Measurements from ENCODE around the gene TLR5. TPM values are rescaled to one million over a fixed set of nuclear protein-coding genes. Genes with fewer than 3 reads are reported as not detected.

TLR5 gene
- polyA plus RNA-seq, 1 donor (not counting 4 experiments of a cell fraction or from before 2014, with no cell fraction given), result 1.3 TPM

DNA sequence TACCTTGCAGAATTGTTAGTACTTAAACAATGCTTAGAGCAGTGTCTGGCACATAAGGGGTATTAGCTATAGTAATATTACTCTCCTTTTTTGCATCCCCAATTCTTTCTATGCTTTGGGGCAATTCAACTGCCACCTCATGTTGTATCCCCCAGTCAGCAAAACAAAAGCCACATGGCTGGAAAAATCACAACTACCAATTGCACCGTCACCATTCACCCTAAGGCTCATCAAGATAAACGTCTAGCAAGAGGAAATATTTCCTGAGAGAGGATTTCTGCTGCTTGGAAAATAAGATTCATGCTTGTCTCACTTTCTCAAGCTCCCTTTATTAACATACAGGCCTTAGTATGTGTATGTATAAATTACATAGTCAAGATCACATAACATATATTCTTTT lies 12.1 kb upstream of the TLR5 start:
- no peaks in the 10 kb centered on the region for H3K27me3 ChIP-seq (ENCODE audit: control insufficient read depth, extremely low read depth, insufficient read depth, low read length)
- DNase-seq (ENCODE audit: low read depth, low spot score), result no peak
- FAIRE-seq, result no peak
- H3K4me1 ChIP-seq (ENCODE audit: control insufficient read depth, extremely low read depth, insufficient read depth, low read length), result no peaks in the 10 kb centered on the region
- no peak overlapping the region for H2AFZ ChIP-seq (ENCODE audit: control insufficient read depth, low read length)
- H3K27ac ChIP-seq (ENCODE audit: control insufficient read depth, insufficient read depth, low read length), result no peak overlapping the region
- H3K36me3 ChIP-seq (ENCODE audit: control insufficient read depth in 2 of 2, extremely low read depth in 1 of 2, insufficient read depth in 2 of 2, low read length in 2 of 2), result no peaks in the 10 kb centered on the region
- no peak overlapping the region for H3K4me2 ChIP-seq (ENCODE audit: control insufficient read depth, extremely low read depth, insufficient read depth, low read depth, low read length)
- no peak overlapping the region for H3K4me3 ChIP-seq (ENCODE audit: control insufficient read depth in 2 of 3, extremely low read depth in 1 of 3, insufficient read depth in 2 of 3, low read depth in 1 of 3, low read length in 3 of 3)
- TF ChIP-seq EZH2 (IDR thresholded peaks at IDR 0.05; ENCODE audit: low read length) (no peak), CTCF (optimal IDR thresholded peaks at IDR 0.05 in 1 of 3, IDR thresholded peaks at IDR 0.05 in 1 of 3, conservative IDR thresholded peaks at IDR 0.05 in 1 of 3; ENCODE audit: extremely low read depth in 1 of 3, insufficient read depth in 2 of 3, low read length in 3 of 3) (no peak)
- no peak overlapping the region for H3K9ac ChIP-seq (ENCODE audit: control insufficient read depth, extremely low read depth, insufficient read depth, low read length)
- no peaks in the 10 kb centered on the region for H3K9me3 ChIP-seq (ENCODE audit: control insufficient read depth, low read depth, low read length)
- no peaks in the 10 kb centered on the region for H4K20me1 ChIP-seq (ENCODE audit: control insufficient read depth, extremely low read depth, insufficient read depth, low read length)
- no peaks in the 10 kb centered on the region for H3K9me1 ChIP-seq (ENCODE audit: control insufficient read depth, extremely low read depth, insufficient read depth, low read length)
- H3K79me2 ChIP-seq (ENCODE audit: control insufficient read depth, insufficient read depth, low read length), result no peaks in the 10 kb centered on the region
- dilution Hi-C loops (cut with MboI; ENCODE audit: extremely low pct_ligation_motif_present, low sequenced_read_pairs), result no loop called here

DNA sequence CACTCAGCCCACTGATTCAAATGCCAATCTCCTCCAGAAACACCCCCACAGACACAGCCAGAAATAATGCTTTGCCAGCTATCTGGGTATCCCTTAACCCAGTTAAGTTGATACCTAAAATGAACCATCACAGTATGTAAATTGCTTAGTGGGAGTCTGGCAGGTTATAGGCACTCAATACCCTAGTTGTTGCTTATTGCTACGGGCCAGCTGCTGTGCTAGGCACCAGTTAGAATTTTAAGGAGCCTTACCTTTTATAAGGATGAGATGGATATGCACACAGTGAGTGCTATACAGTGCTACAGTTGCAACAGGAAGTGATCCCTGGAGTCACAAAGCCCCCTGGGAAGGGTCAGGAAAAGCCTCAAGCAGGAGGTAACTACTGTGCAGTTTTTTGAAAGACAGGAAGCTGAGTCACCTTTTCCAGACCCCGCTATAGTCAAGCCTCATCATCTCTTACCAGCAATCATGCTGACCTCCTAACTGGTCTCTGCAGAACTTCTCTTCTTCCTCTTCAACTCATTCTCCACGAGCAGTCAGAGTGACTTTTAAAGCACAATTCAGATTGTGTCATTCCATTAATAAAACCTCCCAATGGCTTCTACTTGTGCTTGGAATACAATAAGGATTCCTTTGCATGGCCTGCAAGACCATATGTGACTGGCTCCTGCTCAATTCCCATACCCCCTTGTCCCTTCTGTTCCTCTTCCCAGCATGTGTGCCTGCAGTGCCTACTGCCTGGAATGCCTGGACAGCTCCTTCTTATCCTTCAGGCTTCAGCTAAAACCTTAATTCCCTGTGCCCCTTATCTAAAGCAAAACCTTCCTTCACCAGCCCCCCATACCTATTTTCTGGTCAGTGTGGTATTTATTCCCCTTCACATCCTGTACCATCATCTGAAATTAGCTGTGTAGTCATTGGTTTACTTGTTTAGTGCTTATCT lies 10.4 kb upstream of the TLR5 start:
- Histone ChIP-seq H3K4me1 (ENCODE audit: control insufficient read depth, extremely low read depth, insufficient read depth, low read length) (no peaks in the 10 kb centered on the region), H2AFZ (ENCODE audit: control insufficient read depth, low read length) (no peak overlapping the region), H4K20me1 (ENCODE audit: control insufficient read depth, extremely low read depth, insufficient read depth, low read length) (no peaks in the 10 kb centered on the region), H3K27ac (ENCODE audit: control insufficient read depth, insufficient read depth, low read length) (no peak overlapping the region), H3K9ac (ENCODE audit: control insufficient read depth, extremely low read depth, insufficient read depth, low read length) (no peak overlapping the region), H3K9me1 (ENCODE audit: control insufficient read depth, extremely low read depth, insufficient read depth, low read length) (no peaks in the 10 kb centered on the region), H3K27me3 (ENCODE audit: control insufficient read depth, extremely low read depth, insufficient read depth, low read length) (no peaks in the 10 kb centered on the region), H3K4me3 (ENCODE audit: control insufficient read depth in 2 of 3, extremely low read depth in 1 of 3, insufficient read depth in 2 of 3, low read depth in 1 of 3, low read length in 3 of 3) (no peak overlapping the region), H3K36me3 (ENCODE audit: control insufficient read depth in 2 of 2, extremely low read depth in 1 of 2, insufficient read depth in 2 of 2, low read length in 2 of 2) (no peaks in the 10 kb centered on the region), H3K4me2 (ENCODE audit: control insufficient read depth, extremely low read depth, insufficient read depth, low read depth, low read length) (no peak overlapping the region), H3K9me3 (ENCODE audit: control insufficient read depth, low read depth, low read length) (no peaks in the 10 kb centered on the region), H3K79me2 (ENCODE audit: control insufficient read depth, insufficient read depth, low read length) (no peaks in the 10 kb centered on the region)
- DNase-seq (ENCODE audit: low read depth, low spot score) (no peak), FAIRE-seq (no peak)
- TF ChIP-seq EZH2 (IDR thresholded peaks at IDR 0.05; ENCODE audit: low read length), result no peak
- no peak for TF ChIP-seq CTCF (optimal IDR thresholded peaks at IDR 0.05 in 1 of 3, IDR thresholded peaks at IDR 0.05 in 1 of 3, conservative IDR thresholded peaks at IDR 0.05 in 1 of 3; ENCODE audit: extremely low read depth in 1 of 3, insufficient read depth in 2 of 3, low read length in 3 of 3)
- dilution Hi-C loops (cut with MboI; ENCODE audit: extremely low pct_ligation_motif_present, low sequenced_read_pairs), result no loop called here
